GM12801 (cell line): Measurements from ENCODE around the gene PHETA1.

Source experiments
- TF ChIP-seq, protein P1 (sequence below): IDR thresholded peaks from one replicate; pipeline ENCODE4 v1.5.1; 2011; ENCODE audit warnings: control low read depth; ENCODE audit not compliant: insufficient read length; ENCODE audit errors: extremely low read depth

Gene PHETA1

DNA sequence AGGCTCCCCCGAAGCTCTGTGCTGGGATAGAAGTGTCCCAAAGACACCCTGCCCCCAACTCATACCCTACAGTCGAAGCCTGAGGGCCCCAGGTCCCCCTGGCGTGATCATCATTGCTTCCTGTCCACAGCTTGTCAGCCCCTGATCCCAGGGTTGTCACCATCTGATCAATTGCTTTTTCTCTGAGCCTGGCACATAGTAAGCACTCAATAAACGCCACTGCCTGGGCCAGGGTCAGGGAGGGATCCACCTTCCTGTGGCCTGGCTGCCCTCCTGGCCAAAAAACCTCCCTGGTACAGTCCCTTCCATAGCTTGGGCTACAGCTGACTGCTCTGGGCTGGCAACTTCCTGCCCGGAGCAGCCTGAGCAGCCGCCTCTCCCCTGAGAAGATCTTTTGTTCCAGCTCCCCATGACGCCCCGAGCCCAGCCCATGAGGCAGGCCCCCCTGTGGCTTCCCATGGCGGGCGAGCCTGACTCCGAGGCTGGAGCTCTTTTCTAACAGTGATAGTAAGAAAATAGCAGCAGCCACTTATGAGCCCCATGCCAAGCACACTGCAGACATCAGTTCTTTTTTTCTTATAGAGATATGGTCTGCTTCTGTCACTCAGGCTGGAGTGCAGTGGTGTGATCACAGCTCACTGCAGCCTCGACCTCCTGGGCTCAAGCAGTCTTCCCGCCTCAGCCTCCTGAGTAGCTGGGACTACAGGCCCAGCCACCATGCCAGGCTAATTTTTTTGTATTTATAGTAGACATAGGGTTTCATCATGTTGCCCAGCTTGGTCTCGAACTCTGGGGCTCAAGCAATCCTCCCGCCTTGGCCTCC lies 43.3 kb upstream of the PHETA1 start:
- TF ChIP-seq, protein P1, sequence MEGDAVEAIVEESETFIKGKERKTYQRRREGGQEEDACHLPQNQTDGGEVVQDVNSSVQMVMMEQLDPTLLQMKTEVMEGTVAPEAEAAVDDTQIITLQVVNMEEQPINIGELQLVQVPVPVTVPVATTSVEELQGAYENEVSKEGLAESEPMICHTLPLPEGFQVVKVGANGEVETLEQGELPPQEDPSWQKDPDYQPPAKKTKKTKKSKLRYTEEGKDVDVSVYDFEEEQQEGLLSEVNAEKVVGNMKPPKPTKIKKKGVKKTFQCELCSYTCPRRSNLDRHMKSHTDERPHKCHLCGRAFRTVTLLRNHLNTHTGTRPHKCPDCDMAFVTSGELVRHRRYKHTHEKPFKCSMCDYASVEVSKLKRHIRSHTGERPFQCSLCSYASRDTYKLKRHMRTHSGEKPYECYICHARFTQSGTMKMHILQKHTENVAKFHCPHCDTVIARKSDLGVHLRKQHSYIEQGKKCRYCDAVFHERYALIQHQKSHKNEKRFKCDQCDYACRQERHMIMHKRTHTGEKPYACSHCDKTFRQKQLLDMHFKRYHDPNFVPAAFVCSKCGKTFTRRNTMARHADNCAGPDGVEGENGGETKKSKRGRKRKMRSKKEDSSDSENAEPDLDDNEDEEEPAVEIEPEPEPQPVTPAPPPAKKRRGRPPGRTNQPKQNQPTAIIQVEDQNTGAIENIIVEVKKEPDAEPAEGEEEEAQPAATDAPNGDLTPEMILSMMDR = no peak

DNA sequence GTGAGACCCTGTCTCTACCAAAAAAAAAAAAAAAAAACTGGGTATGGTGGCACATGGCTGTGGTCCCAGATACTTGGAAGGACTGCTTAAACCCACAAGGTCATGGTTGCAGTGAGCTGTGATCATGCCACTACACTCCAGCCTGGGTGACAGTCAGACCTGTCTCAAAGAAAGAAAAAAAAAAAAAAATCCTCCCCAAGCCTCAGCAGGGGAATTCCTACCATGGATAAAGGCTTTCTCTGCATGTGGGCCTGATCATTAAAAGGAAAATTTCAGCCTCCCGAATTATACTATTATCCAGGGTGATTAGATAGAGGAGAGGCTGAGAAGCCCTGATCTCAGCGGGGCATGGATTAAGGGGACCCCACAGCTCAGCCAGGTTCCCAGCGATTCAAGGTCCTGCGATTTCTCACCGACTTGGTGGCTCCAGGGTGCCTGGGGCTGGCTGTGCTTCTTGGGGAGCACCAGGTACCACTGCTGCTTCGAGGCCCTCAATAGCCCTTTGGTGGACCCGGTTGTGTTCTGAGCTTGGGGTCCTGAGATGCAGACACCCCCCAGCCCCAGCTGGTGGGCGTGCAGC lies 42.4 kb upstream of the PHETA1 start:
- TF ChIP-seq, protein P1 = no peak

DNA sequence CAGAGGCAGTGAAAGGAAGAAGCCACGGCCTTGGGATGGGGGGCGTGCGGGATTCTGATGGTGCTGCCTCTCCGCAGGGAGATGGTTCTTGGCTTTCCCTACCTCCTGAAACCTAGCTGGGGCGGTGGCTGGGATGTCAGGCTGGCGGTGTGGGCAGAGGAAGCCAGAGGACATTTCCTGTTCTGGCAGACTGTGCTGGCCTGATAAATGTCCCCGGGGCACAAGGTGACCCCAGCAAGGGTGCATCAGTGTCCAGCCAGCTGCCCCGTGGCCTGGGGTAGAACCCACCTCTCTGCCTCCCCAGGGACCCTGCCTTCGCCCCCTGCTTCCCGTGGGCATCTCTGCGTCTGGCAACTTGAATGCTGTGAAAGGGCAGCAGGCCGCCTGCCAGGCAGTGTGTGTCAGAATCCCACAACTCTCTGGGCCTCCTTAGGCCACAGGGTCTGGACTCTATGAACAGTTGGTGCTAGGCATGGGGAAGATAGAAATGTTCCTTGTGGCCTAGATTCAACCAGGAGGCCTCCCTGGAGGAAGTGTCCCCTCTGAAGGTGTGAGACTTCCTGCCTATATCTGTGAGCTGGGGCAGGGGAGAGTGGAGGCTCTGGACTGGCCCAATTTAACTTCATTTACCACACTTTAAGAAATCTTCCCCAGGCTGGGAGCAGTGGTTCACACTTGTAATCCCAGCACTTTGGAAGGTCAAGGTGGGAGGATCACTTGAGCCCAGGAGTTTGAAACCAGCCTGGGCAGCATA lies 41.7 kb upstream of the PHETA1 start:
- TF ChIP-seq, protein P1 = no peak

DNA sequence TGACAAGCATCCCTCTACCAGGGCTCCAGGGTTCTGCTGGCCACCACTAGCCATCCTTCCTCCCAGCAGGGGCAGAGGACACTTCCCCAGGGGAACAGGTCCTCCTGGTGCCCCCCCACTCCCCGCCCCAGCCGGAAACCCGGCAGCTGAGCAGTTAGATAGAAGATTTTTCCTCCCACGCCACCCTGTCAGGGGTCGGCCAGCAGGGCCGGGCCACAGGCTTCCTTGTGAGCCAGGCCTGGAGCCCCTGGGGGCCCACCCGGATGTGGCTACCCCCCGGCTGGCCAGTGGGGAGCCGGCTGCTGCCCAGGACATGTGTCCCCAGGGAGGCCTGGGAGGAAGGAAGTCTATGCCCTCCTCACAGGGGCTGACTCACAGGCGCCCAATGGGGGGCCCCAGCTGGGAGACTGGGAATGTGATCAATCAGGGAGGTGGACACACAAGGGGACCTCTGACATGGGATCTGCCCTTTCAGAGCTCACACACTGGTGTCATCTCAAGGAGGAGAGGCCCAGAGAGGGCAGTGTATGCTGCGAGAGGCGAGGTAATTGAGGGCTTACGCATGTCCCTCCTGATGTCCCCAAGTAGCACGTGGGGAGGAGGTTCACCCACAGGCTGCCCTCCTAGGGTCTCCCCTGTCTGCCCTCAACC lies 41.0 kb upstream of the PHETA1 start:
- TF ChIP-seq, protein P1 = no peak

DNA sequence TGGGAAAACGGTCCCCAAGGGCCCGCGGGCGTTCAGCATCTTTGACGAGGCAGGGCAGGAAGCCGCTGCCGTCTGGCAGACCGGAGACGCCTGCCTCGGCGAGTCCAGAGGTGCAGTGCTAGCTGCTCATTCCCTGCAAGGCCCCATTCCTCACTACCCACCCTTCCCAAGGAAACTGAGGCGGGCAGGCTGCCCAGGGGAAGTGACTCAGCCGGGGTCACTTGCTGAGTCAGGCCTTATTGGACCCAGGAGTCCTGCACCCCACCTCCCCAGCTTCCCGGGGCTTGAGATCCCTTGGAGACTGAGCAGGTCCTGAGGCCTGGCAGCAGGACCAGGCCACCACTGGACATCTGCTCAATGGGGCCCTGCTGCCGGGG lies 40.5 kb upstream of the PHETA1 start:
- TF ChIP-seq, protein P1 = no peak

DNA sequence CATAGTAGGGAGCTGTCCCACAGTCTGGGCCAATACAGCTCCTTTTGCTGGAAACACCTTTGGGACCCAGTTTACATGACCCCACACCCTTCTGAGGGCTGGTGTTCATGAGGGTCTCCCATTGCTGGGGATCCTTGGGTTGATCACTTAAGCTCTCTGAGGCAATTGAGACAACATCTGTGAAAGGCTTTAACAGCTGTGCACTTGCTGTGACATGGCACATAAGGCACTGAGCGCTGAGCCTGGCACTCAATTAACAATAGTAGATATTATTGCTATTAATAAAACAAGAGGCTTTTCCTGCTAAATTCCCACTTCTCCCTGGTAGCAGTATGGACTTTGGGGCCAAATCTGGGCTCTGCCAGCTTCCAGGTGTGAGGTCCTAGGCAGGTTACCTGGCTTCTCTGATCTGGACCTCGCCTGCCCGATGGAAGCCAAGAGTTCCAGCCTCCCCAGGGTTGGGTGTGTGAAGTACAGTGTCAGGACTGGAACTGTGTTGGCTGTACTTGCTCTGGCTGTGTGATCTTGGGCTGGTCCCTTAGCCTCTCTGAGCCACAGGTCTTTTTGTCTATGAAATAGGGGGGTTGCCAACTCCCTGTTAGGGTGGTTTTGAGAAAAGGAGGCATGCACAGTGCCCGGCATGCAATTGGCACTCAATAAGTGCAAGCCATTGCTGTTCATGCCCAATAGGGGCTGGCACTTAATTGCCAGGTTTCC lies 39.9 kb upstream of the PHETA1 start:
- TF ChIP-seq, protein P1 = no peak
